Glutamatergic neuron (in vitro differentiated cells): ENCODE data around the gene PHLDB3. TPM values are rescaled to one million over a fixed set of nuclear protein-coding genes. Genes with fewer than 3 reads are reported as not detected.
A peak's percentile ranks its signal among the peaks of the same experiment; 100 is the strongest.

Experiments used
- DNase-seq: peaks from one replicate; pipeline ENCODE4 v3.0.0; 2022
- H3K27ac Mint-ChIP-seq: one replicate; pipeline ENCODE4 v1.8.0; 2020; ENCODE audit warnings: mild to moderate bottlenecking, mixed read lengths, inconsistent platforms; ENCODE audit not compliant: unreplicated experiment
- H3K27me3 Mint-ChIP-seq: one replicate; pipeline ENCODE4 v1.8.0; 2020; ENCODE audit warnings: mild to moderate bottlenecking, moderate library complexity, mixed read lengths, inconsistent platforms; ENCODE audit not compliant: unreplicated experiment
- H3K36me3 Mint-ChIP-seq: one replicate; pipeline ENCODE4 v1.8.0; 2020; ENCODE audit warnings: mild to moderate bottlenecking, mixed read lengths, inconsistent platforms; ENCODE audit not compliant: unreplicated experiment
- H3K4me1 Mint-ChIP-seq: one replicate; pipeline ENCODE4 v1.8.0; 2020; ENCODE audit warnings: mild to moderate bottlenecking, low read depth, mixed read lengths, inconsistent platforms; ENCODE audit not compliant: unreplicated experiment
- H3K4me3 Mint-ChIP-seq: one replicate; pipeline ENCODE4 v1.8.0; 2020; ENCODE audit warnings: mild to moderate bottlenecking, mixed read lengths, inconsistent platforms; ENCODE audit not compliant: unreplicated experiment
- H3K9me3 Mint-ChIP-seq: one replicate; pipeline ENCODE4 v1.8.0; 2020; ENCODE audit warnings: mild to moderate bottlenecking, moderate library complexity, mixed read lengths, inconsistent platforms; ENCODE audit not compliant: unreplicated experiment
- total RNA-seq: library from RNA; stranded (reverse); fragmentation: NEBNext Ultra II Directional; extraction: Animal tissue kit (Norgen Biotek cat#: 25700); gene quantifications from one replicate; pipeline ENCODE4 v1.2.1, GENCODE V29; 2021; ENCODE audit not compliant: unreplicated experiment
- TF ChIP-seq, protein P1 (sequence below): fragments of 200-600 bp; sonication (generic); IDR thresholded peaks from one replicate; pipeline ENCODE4 v1.5.0; 2021; ENCODE audit not compliant: partially characterized antibody, unreplicated experiment

The PHLDB3 gene
- total RNA-seq, 1 donor from 2014 or later = 6.8 TPM

- Mint-ChIP-seq H3K9me3 (peaks cover 10% of the 10 kb centered on the region), H3K27ac (peak overlapping the region; percentile 77), H3K4me3 (peak overlapping the region; percentile 91), H3K4me1 (peaks cover 7% of the 10 kb centered on the region), H3K36me3 (peaks cover 17% of the 10 kb centered on the region), H3K27me3 (peaks cover 6% of the 10 kb centered on the region)
- TF ChIP-seq, protein P1, sequence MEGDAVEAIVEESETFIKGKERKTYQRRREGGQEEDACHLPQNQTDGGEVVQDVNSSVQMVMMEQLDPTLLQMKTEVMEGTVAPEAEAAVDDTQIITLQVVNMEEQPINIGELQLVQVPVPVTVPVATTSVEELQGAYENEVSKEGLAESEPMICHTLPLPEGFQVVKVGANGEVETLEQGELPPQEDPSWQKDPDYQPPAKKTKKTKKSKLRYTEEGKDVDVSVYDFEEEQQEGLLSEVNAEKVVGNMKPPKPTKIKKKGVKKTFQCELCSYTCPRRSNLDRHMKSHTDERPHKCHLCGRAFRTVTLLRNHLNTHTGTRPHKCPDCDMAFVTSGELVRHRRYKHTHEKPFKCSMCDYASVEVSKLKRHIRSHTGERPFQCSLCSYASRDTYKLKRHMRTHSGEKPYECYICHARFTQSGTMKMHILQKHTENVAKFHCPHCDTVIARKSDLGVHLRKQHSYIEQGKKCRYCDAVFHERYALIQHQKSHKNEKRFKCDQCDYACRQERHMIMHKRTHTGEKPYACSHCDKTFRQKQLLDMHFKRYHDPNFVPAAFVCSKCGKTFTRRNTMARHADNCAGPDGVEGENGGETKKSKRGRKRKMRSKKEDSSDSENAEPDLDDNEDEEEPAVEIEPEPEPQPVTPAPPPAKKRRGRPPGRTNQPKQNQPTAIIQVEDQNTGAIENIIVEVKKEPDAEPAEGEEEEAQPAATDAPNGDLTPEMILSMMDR = peak; percentile 70
- DNase-seq = peak; percentile 91
Measured at GRCh38 chr19:43534816-43535761, 30.5 kb upstream of the PHLDB3 start.

GRCh38 chr19:43534305-43534815, 29.8 kb upstream of the PHLDB3 start:
- H3K27me3 Mint-ChIP-seq = peaks cover 6% of the 10 kb centered on the region
- no peak for DNase-seq
- peaks cover 7% of the 10 kb centered on the region for H3K9me3 Mint-ChIP-seq
- peak overlapping the region; percentile 91 for H3K4me3 Mint-ChIP-seq
- peaks cover 12% of the 10 kb centered on the region for H3K36me3 Mint-ChIP-seq
- H3K4me1 Mint-ChIP-seq = peaks cover 7% of the 10 kb centered on the region
- TF ChIP-seq, protein P1 = no peak
- peak overlapping the region; percentile 88 for H3K27ac Mint-ChIP-seq

DNA sequence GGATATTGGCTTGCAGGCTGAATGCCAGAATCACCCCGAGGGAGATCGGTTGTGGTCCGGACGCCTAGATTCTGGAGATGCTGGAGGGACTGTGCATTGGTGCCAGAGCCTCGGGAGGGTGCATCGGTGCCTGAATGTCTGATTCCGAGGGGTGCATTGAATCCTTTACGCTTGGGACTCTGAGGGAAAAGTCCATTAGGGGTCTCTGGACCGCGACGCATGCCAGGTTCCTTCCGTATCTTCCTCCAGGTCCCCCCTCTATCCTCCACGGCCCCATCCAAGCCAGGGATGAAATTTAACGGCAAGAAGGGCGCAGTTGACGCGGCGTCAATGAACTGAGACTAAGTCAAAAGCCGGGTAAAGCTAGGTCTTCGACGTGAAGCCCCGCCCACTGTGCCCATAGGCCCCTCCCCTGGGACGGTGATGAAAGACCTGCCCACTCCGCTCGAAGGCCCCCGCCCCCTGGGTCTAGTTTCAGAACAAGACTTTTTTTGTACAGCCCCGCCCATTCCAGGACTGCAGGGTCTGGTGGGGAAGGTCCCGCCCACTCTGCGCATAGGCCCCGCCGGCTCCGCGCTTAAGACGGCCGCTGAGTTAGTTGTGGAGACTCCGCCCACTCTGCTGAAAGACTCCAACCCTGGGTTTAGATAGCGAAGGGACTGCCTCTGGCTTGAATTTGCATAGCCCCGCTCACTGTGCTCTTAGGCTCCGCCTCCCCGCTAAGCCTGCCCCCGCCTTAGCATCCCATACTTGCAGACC, 29.2 kb upstream of the PHLDB3 start:
- Mint-ChIP-seq H3K4me1 (peaks cover 7% of the 10 kb centered on the region), H3K36me3 (peaks cover 6% of the 10 kb centered on the region), H3K27ac (peak overlapping the region; percentile 88)

DNA sequence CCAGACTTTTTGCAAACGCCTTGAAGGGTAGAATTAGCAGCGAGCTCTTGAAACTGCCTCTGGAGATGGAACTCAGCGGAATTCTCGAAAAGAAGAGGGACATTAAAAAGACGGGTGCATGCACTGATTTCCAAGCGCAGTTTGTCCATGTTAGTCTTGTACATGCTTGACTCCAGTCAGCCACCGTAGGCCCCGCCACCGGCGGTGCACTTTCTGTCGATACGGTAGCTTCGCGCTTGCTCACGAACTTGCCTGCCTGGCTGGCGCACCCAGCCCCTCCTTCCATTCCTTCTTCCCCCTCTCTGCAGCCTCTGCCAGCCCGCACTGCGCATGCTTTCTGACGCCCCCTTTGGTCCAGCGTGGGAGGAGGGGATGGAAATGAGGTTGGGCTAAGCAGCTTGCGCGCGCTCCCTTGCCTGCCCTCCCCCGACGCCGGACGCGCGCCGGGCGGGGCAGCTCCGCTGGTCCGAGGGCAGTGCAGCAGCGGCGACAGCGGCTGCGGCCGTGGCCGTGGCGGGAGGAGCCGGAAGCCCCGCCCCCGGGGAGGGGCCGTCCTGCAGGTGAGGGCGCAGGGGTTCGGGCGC, 28.5 kb upstream of the PHLDB3 start, which contains the start of gene ZNF575:
Gene ZNF575 (plus strand): TSS at position 227 of the 584 bp plus-strand sequence. CDS start 1,235 bp downstream, outside the sequence.
- TF ChIP-seq, protein P1 = peak; percentile 18
- peaks cover 3% of the 10 kb centered on the region for H3K27me3 Mint-ChIP-seq
- peak; percentile 95 for DNase-seq
- H3K27ac Mint-ChIP-seq = peak within 1 kb of the TSS; percentile 88
- no peaks in the 10 kb centered on the region for H3K36me3 Mint-ChIP-seq
- H3K4me3 Mint-ChIP-seq = peak within 1 kb of the TSS; percentile 95
- H3K9me3 Mint-ChIP-seq = peaks cover 6% of the 10 kb centered on the region
- peaks cover 7% of the 10 kb centered on the region for H3K4me1 Mint-ChIP-seq

More for the DNA sequence above, 29.2 kb upstream of the PHLDB3 start:
- DNase-seq = peak; percentile 98
- H3K27me3 Mint-ChIP-seq = peaks cover 3% of the 10 kb centered on the region
- peak overlapping the region; percentile 91 for H3K4me3 Mint-ChIP-seq
- peaks cover 6% of the 10 kb centered on the region for H3K9me3 Mint-ChIP-seq
- TF ChIP-seq, protein P1 = no peak
